NCI-H1694 treated with DMSO at 0.1 percent for 48 hours (cell line): ENCODE measurements around the gene SPART.
A peak's percentile ranks its signal among the peaks of the same experiment; 100 is the strongest.

ENCODE experiments used
- DNase-seq: peaks from one replicate; lab custom pipeline; 2025; lab: John Stamatoyannopoulos, UW

Gene SPART, protein sequence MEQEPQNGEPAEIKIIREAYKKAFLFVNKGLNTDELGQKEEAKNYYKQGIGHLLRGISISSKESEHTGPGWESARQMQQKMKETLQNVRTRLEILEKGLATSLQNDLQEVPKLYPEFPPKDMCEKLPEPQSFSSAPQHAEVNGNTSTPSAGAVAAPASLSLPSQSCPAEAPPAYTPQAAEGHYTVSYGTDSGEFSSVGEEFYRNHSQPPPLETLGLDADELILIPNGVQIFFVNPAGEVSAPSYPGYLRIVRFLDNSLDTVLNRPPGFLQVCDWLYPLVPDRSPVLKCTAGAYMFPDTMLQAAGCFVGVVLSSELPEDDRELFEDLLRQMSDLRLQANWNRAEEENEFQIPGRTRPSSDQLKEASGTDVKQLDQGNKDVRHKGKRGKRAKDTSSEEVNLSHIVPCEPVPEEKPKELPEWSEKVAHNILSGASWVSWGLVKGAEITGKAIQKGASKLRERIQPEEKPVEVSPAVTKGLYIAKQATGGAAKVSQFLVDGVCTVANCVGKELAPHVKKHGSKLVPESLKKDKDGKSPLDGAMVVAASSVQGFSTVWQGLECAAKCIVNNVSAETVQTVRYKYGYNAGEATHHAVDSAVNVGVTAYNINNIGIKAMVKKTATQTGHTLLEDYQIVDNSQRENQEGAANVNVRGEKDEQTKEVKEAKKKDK

DNA sequence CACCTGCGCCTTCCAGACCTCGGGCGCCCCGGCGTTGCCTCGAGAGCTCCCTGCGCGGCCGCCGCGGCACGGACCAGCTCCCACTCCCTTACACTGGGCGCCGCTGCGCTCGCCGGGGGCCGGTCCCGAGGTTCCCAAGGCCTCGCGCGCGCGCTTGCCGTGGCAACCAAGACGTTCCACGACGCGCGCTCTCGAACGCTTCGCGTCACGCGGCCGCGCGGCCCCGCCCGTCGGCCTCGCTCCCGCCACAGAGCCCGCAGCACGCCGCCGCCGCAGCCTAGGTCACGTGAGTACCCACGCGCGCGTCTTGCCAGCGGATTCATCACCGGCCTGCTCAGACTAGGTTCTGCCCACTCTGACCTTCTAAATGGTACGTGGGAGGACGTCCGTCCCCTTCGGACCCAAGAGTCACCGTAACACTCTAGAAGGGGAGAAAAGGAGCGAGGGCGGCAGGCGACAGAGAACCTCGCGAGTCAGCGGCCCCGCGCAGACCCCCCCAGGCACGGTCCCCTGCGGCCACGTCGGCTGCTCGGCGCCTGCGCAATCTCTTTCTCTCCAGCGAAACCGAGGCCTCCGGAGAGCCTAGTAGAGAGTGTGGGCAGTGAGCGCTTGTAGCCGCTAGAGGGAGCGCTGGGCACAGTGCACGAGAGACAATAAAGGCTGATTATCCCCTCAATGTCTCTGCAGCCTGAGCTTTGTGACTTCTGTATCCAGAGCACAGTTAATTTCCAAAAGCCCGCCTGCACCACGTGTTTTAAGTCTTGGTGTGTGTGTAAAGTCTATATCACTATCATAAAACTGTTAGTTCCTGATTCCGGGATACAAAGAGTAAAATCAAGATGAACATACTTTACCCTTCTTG lies at the start of gene SPART:
TSS of gene SPART (minus strand) at position 173 of the 862 bp plus-strand sequence. CDS start 10,564 bp downstream, outside the sequence.
- peak; percentile 86 for DNase-seq

DNA sequence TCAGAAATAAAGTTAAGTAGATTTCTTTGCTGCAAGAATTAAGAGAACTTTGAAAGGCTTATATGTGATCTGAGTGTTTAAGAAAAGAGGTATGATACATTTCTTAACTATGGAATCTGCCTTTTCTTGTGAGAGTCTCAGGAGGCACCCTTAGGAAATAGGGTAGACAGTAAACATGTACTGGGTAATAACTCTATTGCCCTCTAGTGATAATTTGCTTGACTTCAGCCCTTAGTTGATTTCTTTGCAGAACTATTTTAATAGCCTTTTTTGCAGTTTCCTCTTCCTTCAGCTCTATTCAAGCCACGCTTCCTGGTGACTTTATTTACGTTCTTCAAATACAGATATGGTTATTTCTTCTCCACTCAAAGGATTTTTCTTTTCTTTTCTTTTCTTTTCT lies 49.1 kb upstream of the SPART start:
- peak; percentile 4 for DNase-seq

DNA sequence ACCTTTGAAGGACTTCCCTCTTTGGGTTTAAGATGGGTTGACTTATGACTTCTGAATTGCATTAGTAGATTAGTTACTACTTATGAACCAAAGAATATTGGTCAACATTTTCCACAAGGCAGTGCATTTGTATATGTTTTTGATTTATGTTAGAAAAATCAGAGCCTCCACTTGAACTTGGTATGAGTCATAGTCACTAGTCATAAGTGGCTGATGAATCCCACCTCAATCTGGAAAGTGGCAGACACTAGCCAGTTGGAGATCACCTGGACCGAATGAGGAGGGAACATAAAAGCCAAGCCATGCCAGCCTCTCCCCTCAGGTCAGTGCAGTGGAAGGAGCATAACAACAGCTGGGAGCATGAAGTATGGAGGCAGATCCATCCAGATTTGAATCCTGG lies 39.3 kb upstream of the SPART start:
- no peak for DNase-seq

DNA sequence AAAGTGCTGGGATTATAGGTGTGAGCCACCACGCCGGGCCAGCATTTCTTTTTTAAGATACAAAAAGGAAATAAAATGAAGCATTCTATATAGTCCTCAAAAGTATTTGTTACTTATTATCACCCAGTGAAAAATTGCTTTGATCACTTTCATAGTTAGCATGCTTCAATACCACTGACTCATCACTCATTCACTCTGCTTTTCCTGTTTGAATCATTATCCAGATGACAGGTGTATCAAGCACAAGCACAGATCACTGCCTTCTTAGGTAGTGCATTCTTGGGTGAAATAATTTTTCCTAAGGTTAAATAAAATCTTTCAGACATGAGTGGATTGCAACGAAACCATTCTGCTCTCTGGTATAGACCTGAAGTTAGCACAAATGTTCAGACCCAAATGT lies 35.8 kb upstream of the SPART start:
- DNase-seq = no peak

DNA sequence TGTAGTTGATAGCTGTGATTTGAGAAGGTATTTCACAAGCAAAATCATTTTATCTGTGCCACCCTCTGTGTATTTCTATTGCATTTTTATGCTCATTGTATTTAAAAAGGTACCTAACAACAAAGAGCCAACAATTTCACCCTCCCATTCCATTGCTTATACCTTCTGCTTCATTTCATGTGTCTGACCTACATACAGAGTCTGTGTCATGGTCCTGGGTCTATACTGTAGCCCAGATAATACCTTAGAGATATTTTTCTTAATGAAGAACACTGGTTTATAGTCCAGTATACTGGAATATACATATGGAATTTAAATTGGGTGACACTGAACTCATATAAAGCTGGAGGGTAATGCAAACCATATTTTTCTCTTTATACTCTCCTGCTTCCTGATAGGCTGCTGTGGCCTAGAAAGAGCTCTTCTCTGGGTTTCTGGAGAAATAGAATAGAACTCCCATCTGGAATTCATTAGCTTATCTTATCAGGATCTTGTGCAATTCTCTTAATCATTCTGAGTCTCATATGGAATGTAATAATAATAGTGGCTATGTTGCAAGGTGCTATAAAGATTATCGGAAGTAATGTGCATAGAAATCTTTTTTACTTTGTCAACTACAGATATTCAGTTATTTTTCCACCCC lies 31.8 kb upstream of the SPART start:
- DNase-seq = no peak

DNA sequence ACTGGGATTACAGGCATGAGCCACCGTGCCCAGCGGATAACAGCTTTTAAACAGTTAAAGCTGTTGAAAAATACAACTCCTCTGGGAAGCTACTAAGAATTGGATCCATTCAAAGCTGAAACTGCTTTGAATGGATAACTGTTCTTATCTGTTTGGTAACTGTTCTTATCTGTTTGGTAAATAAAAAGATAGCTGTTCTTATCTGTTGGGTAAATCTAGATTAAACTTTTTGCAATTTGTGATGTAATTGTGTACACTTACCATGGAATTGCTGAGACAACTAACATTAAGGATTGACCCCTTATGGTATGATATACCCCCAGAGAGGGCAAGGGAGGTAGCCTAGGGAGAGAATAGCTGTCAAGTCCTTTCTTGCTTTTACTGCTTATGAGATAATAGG lies 27.9 kb upstream of the SPART start:
- DNase-seq = no peak

DNA sequence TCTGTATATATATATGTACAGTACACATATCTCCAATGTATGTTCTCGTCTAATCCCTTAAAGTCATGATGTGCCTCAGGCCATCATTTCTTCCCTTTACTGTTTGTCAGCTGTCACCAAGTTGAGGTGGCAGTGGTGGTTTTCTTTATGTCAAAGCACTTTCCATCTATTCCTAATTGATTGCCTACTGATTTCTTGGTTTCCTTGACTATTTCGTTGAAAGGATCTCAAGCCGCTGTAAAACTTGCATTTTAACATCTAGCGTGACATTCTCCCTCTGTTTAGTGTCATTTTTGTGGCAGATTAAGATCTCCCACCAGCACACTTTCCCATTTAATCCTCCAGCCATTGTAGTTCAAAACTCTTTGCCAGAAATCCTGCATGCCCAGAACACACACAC lies 25.0 kb upstream of the SPART start:
- no peak for DNase-seq

DNA sequence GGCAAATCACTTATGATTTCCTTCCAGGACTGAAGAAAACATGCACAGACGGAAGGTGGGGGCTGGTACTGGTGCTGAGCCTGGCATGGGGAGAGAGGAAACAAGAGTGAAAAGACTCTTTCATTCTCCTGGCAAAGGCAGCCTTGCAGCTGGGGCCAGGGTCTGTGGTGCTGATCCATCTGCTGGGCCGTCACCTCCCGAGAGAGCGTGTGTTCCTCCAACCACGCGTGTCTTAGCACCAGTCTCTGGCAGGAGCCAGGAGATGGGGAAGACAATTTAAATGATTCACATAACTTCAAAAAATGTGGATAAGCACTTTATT lies 23.9 kb upstream of the SPART start:
- no peak for DNase-seq

DNA sequence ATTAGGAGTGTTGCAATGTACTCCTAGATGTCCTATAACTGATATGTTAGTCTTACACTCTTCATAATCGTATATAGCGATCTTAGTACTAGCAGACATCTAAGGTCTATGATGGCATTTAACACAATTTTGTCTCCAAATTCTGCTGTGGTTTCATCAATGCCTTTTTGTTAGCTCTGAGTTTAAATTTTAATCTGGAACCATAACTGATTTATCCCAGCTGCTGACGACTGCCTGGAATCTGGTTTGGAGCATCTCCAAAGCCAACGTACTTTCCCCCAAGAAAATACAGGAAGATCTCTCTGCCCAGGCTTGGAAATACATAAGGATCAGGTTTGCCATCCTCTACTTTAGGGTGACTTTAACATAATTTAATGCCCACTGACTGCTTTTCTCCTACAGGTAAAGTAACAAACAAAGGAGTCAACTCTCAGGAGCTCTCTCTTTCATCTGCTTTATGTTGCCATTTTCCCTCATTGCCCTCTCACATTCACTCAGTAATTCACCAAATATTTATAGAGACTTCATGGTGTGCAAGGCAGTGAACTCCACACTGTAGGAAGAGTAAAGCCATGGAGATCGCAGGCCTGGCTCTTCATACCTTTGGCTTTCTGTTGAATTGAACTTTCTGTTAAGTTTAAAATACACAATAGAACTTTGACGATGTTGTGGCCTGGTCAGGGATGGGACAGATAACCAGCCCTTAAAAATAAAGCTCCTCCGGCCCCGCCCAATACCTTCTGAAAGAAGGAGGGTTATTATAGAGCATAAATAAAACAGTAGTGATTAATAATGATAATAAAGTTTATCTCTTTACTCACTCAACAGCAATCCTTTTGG lies 23.3 kb upstream of the SPART start:
- no peak for DNase-seq

DNA sequence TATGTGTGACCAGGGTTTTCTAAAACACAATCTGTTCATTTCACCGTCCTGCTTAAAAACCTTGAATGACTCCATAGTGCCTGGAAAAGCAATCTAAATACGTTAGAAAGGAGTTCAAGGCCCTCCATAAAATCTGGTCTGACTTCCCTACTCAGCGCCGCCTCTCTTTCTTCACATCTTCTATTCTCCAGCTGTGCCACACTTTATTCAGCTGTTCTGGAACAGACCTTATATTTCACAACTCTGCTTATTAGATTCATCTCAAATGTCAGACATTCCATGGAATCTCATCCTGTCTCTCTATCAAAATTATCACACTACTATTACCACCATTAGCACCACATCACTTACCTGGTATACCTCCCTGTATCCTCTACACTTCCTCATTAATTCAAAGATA lies 19.8 kb upstream of the SPART start:
- no peak for DNase-seq

DNA sequence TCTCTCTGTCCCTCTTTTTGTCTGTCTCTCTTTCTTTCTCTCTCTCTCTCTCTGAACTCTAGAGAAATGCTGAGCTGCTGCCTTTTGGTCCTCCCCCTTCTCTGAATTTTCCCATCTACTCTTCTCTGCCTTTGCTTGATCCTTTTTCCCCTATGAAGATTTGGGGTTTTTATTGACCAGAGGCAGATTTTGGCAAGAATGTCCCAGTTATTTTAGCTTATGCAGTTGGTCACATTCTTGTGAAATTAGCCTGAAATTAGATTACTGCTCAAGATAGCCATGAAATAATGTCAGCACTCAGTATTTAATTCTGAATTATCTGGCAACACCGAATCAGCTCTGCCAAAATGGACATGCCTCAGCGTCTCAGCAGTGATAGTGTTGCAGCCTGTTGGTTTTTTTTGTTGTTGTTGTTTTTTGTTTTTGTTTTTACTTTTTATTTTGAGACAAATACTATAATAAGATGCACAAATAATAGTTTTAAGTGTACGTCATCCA lies 17.2 kb upstream of the SPART start:
- no peak for DNase-seq

DNA sequence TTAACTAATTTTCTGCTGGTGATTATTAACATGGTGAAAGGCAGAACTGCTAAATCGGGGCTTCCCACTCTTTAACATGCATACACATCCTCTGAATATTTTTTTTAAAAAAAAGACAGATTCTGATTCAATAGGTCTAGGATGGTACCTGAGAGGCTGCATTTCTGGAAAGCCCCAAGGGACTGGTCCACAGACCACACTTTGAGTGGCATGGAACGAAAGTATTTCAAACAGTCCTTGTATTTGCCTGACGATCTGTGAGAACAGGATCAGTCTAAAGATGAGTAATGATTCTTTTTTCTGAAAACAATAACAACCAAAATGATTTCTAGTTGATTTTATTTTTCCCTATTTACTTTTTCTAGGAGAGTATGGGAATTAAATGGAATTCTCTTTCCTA lies 16.7 kb upstream of the SPART start:
- no peak for DNase-seq

DNA sequence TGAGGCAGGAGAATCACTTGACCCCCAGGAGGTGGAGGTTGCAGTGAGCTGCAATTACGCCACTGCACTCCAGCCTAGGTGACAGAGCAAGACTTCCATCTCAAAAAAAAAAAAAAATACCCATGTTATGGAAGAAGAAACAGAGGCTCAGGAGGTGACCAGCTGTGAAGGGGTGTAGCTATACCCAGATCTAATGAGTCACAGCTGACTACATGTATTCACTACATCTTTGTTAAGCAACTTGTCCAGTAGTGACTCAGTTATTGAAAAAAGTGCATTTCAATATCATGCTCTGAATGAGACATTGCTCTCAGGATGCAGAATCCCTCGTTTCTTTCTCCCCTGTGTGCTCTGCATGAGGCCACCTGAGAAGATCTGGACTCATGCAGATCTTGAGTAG lies 16.1 kb upstream of the SPART start:
- no peak for DNase-seq

DNA sequence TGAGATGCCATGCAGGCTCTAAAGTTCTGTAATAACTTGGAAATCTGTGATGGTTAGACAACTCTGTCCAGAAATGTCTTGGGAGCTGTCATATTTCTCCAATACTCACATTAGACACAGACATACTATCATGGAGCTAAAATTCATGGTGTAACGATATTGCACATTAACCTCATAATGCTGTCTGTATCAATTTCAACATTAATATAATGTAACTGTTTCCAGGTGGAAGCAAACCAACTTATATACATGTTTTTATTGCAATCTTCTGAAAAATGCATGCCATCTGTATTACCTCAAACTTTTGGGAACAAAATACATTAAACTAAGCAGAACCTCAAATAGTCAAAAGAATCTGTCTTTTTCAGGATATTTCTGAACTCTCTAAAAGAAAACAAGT lies 14.7 kb upstream of the SPART start:
- DNase-seq = no peak

DNA sequence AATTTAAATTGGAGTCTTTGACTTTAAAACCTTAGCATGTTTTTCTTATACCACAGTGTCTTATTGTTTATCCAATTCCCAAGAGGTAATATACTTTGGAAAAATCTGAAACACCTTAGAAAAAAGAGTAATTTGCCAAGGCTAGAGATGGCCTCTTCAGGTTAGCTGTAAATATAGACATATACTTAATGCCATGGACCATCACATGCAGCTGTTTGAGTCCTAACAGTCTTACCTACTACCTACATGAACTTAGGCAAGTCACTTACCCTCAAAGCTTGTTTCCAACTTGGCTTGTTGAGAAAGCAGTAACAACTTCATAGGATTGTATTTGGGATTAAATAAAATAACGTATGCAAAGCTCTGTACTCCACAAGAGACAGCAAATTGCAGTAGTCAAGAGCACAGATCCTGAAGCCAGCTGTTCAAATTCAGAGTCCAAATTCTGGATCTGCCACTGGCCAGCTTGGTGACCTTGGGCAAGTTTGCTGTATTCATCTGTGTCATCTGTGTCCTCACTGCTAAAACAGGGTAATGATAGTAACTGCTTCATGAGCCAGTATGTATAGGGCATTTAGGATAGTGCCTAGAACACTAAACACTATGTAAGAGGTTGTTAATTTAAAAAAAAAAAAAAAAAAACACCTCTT lies 13.2 kb upstream of the SPART start:
- DNase-seq = no peak

DNA sequence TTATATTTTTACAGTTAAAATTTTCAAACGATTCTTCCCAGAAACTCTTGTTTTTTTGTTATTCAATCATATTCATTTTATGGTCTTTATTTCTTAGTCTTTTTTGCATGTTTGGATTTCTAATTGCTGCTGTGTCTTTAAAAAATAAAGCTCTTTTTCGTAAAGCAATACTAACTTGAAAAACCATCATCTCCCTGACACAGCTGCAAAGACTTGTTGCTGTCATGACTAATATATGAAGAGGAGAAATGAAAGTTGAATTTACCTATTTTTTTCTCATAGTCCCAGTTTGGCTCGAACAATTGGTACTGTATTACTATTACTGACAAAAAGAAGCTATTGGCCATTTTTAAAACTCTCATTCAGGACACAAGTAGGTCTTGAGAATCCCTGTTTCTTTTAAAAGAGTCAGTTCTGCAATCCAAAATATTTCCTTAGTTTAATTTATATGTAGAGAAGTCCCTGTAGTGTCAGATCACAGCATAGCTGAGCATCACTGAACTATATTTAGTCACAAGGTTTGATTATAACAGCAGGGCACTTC lies 12.1 kb upstream of the SPART start:
- no peak for DNase-seq

DNA sequence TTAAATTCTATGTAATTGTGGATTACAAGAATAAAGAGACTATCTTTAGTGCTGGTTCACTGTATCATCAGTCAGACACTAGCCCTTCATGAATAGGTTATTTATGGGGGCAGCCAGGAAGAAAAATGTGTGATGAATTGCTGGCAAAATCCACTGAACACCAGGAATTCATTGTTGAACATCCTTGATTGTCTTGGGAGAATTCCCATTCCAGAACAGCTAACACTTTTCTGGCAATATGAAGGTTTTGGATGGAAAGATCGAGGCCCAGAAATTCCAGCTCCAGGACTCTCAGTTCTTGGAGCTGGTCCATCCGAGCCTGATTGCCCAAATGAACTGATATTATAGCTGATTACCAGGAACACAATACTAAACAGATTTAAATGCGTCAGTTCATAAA lies 11.5 kb upstream of the SPART start:
- no peak for DNase-seq

DNA sequence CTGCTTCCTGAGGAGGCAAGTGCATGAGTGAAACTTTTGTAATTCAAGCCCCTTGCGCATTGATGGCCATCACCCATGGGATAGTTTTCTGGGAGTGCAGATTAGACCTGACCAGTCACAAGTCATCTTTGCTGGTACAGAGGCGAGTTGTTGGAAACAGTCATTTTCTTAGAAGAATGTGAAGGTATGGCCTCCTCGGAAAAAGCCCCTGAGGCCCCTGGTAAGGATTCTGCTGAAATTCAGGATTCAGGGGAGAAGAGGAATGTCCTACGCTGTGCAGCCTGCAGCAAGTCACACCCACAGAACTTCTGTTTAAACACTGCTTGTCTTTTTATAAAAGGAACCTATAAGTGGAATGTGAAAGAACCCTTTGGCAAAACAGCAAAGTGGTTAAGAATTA lies 11.0 kb upstream of the SPART start:
- DNase-seq = no peak

DNA sequence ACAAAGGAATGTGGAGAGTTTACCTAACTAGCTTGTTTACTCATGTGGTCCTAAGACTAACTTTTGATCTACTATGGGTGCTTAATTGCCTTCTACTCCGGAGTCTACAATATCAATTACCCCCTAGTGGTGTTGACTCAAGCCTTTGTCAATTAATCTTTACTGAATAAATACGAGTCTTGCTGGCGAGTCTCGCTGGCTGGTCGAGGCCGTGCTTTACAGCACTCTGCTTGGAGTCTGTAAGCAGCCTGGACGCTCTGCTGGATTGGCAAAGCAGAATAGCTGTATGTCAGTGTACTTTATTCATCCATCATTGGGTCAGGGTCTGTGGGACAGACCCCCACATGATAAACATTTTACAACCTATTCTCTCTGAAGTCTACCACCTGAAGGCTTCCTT lies 9.9 kb upstream of the SPART start:
- no peak for DNase-seq

DNA sequence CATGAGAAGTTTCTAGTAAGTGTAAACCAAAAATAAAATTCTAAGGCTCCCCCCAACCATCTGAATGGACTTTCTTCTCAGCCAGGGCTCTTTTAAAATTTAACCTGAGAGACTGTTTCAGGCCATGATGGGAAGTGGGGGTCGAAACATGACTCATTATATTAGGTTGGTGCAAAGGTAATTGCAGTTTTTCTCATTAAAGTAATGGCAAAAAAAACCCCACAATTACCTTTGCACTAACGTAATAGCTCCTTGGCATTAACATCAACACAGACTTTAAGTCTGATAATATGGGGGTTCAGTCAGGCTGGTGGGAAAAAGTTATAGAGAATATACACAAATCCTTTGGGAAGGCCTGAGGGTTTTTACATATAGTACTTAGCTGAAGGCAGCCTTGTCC lies 9.4 kb upstream of the SPART start:
- no peak for DNase-seq
